Upper lobe of left lung (tissue), 6 donors: ENCODE results near the gene NKX2-3. TPM values are rescaled to one million over a fixed set of nuclear protein-coding genes. Genes with fewer than 3 reads are reported as not detected.

Source experiments
- ATAC-seq, 2 donors: fragments of 200-7000 bp; cut with Tn5 transposase; one replicate each; pipeline ENCODE4 v1.9.1; 2022; ENCODE audit warnings: mild to moderate bottlenecking in 2 of 2, moderate library complexity in 2 of 2; ENCODE audit not compliant: low FRiP score in 2 of 2
- DNase-seq, 2 donors: peaks; one replicate each; pipeline ENCODE4 v3.0.0-alpha.2; 2019 to 2020
- H3K27ac ChIP-seq, 4 donors: fragments of 200-600 bp; sonication (generic); one replicate each; pipeline ENCODE4 v1.5.1; 2016 to 2019
- H3K27me3 ChIP-seq, 4 donors: fragments of 200-600 bp; sonication (generic); one replicate each; pipeline ENCODE4 v1.5.1; 2017 to 2019
- H3K36me3 ChIP-seq, 4 donors: fragments of 200-600 bp; sonication (generic); one replicate each; pipeline ENCODE4 v1.5.1; 2016 to 2019
- H3K4me1 ChIP-seq, 4 donors: fragments of 200-600 bp; sonication (generic); one replicate each; pipeline ENCODE4 v1.5.1; 2018 to 2019
- H3K4me3 ChIP-seq, 4 donors: fragments of 200-600 bp; sonication (generic); one replicate each; pipeline ENCODE4 v1.5.1; 2017 to 2019; ENCODE audit warnings: mild to moderate bottlenecking in 2 of 4, moderate library complexity in 1 of 4
- H3K9me3 ChIP-seq, 4 donors: fragments of 200-600 bp; sonication (generic); one replicate each; pipeline ENCODE4 v1.5.1; 2018 to 2019
- EP300 ChIP-seq, 4 donors: sonication (generic); formaldehyde crosslinking; IDR thresholded peaks; one replicate each; pipeline ENCODE4 v1.5.1; 2017; ENCODE audit warnings: antibody characterized with exemption in 4 of 4, control low read depth in 2 of 4
- POLR2A ChIP-seq, 4 donors: fragments of 450-650 bp; IDR thresholded peaks; one replicate each; pipeline ENCODE4 v1.5.1; 2016 to 2017; ENCODE audit warnings: antibody characterized with exemption in 4 of 4, mild to moderate bottlenecking in 2 of 4
- POLR2AphosphoS5 ChIP-seq, 2 donors: sonication (generic); formaldehyde crosslinking; IDR thresholded peaks; one replicate each; pipeline ENCODE4 v1.5.1; 2017; ENCODE audit warnings: antibody characterized with exemption in 2 of 2
- WGBS, 2 donors: methylation state at CpG; one replicate each; pipeline ENCODE4 v1.1.5; 2017 to 2018; 5-methylcytosine and 5-hydroxymethylcytosine counted together
- total RNA-seq, 6 donors: library from RNA; depleted of rRNA in 4 of 6; stranded (reverse); fragments of >200 nt in 4 of 6; gene quantifications; one replicate each; pipeline versions ENCODE4 v1.1.0 to v1.2.1, GENCODE V29; 2016 to 2021
- TF ChIP-seq, protein P1 (sequence below), 6 experiments: fragments of 450-650 bp in 4 of 6; fragments of 200-600 bp in 2 of 6; sonication (generic) in 2 of 6; IDR thresholded peaks; one replicate each; pipeline ENCODE4 v1.5.1; 2016 to 2019; ENCODE audit warnings: antibody characterized with exemption in 6 of 6
- donor health status: DM: no; HTN: no; CAD: no; lungs with moderate emphysema.
- donor health status: DM: no; HTN: yes; CAD: no; lungs with severe emphysema.

The NKX2-3 gene
- total RNA-seq, 6 donors from 2014 or later, result 0.10 to 0.20 TPM; not detected in 4

DNA sequence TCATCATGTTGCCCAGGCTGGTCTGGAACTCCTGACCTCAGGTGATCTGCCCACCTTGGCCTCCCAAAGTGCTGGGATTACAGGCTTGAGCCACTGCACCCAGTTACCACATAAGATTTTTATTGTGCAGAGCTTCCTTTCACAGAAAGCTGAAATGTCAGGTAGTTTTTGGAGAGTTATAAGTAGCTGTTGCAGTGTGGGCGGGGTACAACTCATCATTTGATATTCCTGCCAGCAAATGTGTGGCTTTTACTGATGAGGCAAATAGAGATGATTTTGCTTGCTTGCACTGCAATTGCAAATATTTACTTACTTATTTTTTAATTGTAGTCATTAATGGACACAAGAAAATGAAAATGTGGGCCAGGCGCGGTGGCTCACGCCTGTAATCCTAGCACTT is 32.4 kb downstream of the NKX2-3 start:
- H3K4me3 ChIP-seq, result no peak overlapping the region
- ATAC-seq (no peak), DNase-seq (no peak)
- 88 to 98% methylated on average over 4 of the region's 4 CpGs for WGBS, 2 donors
- H3K4me1 ChIP-seq, result no peaks in the 10 kb centered on the region
- no peaks in the 10 kb centered on the region for H3K9me3 ChIP-seq
- no peaks in the 10 kb centered on the region for H3K36me3 ChIP-seq
- no peak overlapping the region for H3K27ac ChIP-seq
- H3K27me3 ChIP-seq, result no peaks in the 10 kb centered on the region
- no peak for TF ChIP-seq POLR2AphosphoS5 (IDR thresholded peaks at IDR 0.05)
- TF ChIP-seq, protein P1, sequence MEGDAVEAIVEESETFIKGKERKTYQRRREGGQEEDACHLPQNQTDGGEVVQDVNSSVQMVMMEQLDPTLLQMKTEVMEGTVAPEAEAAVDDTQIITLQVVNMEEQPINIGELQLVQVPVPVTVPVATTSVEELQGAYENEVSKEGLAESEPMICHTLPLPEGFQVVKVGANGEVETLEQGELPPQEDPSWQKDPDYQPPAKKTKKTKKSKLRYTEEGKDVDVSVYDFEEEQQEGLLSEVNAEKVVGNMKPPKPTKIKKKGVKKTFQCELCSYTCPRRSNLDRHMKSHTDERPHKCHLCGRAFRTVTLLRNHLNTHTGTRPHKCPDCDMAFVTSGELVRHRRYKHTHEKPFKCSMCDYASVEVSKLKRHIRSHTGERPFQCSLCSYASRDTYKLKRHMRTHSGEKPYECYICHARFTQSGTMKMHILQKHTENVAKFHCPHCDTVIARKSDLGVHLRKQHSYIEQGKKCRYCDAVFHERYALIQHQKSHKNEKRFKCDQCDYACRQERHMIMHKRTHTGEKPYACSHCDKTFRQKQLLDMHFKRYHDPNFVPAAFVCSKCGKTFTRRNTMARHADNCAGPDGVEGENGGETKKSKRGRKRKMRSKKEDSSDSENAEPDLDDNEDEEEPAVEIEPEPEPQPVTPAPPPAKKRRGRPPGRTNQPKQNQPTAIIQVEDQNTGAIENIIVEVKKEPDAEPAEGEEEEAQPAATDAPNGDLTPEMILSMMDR (IDR thresholded peaks at IDR 0.05), result no peak
- no peak for TF ChIP-seq EP300 (IDR thresholded peaks at IDR 0.05)

DNA sequence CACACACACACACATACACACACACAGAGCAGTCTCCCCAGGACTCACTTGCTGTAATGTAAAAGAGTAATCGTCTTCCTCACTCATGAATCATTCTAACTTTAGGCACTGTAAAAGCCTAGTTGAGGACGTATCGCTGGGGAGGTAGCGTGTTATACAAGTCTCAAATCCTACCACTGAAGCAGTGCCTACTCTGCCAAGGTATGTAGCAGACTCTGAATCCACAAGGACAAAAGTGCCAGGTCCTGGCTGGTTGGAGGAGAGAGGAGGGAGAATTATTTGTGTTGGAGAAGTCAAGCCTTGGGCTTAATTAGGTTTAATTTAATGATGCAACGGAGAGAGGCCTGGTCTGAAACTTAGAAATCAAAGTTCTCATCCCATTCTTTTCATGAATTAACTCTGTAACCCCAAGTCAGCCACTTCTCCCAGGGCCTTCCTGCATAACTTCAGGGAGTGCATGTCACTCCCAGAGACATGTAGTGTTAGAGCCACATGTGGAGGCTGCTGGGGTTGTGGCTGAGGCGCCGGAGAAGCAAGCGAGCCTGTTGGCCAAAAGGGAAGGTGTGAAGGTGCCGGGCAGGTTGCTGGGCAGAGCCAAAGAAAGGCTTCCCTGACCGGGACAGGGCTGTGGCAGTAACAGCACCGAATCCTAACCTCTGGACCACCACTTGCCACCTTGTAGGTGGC is 36.7 kb downstream of the NKX2-3 start:
- no peak for TF ChIP-seq POLR2A (IDR thresholded peaks at IDR 0.05)
- TF ChIP-seq EP300 (IDR thresholded peaks at IDR 0.05), result no peak
- TF ChIP-seq, protein P1 (IDR thresholded peaks at IDR 0.05), result no peak
- no peak for TF ChIP-seq POLR2AphosphoS5 (IDR thresholded peaks at IDR 0.05)
- Histone ChIP-seq H3K9me3 (no peaks in the 10 kb centered on the region), H3K4me3 (no peak overlapping the region), H3K27me3 (no peaks in the 10 kb centered on the region), H3K27ac (no peak overlapping the region), H3K36me3 (no peaks in the 10 kb centered on the region), H3K4me1 (no peaks in the 10 kb centered on the region)
- no peak for DNase-seq
- ATAC-seq, result no peak
- WGBS, 2 donors, result 64 to 71% methylated on average over 11 of the region's 11 CpGs

DNA sequence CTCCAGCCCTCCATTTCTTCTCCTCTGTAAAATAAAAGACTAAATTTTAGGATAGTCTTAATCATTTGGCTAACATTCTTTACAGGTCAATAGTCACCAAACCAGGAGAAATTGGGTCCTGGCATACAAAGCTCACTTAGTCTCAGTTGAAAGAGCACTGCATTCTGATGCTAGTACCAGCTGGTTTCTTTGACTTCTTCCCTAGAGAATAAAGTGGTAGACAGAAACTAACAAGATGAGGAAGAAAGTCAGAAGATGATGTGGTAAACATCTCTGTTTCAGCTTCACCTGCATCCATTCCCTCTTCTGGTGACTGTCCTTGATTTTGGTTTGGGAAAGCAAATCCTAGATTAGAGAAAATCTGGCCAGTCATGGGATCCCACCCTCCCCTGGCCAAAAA is 37.2 kb downstream of the NKX2-3 start:
- TF ChIP-seq POLR2A (IDR thresholded peaks at IDR 0.05) (no peak), POLR2AphosphoS5 (IDR thresholded peaks at IDR 0.05) (no peak), EP300 (IDR thresholded peaks at IDR 0.05) (no peak)
- TF ChIP-seq, protein P1 (IDR thresholded peaks at IDR 0.05), result no peak
- ATAC-seq (no peak), DNase-seq (no peak)
- Histone ChIP-seq H3K4me3 (no peak overlapping the region), H3K36me3 (no peaks in the 10 kb centered on the region), H3K9me3 (no peaks in the 10 kb centered on the region), H3K27me3 (no peaks in the 10 kb centered on the region), H3K27ac (no peak overlapping the region), H3K4me1 (no peaks in the 10 kb centered on the region)

DNA sequence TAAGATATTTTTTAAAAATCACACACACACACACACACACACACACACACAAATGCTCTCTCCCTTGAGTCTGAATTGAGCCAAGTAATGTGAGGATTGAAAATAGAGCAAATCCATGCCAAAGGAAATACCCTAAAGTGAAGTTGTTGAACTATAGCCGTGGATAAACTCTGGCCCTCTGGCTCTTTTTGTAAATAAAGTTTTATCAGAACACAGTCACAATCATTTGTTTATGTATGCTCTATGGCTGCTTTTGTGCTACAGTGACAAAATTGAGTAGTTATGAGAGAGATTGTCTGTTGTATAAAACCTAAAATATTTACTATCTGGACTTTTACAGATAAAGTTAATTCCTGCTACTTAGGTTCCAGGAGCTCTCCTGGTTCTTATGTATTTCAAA is 39.1 kb downstream of the NKX2-3 start:
- WGBS, 2 donors, result 74 to 78% methylated on average over 1 of the region's 1 CpG
- H3K9me3 ChIP-seq, result no peaks in the 10 kb centered on the region
- DNase-seq (no peak), ATAC-seq (no peak)
- H3K4me3 ChIP-seq, result no peak overlapping the region
- H3K27me3 ChIP-seq, result no peaks in the 10 kb centered on the region
- H3K4me1 ChIP-seq, result no peaks in the 10 kb centered on the region
- no peak overlapping the region for H3K27ac ChIP-seq
- no peaks in the 10 kb centered on the region for H3K36me3 ChIP-seq
- TF ChIP-seq POLR2A (IDR thresholded peaks at IDR 0.05) (no peak), POLR2AphosphoS5 (IDR thresholded peaks at IDR 0.05) (no peak), EP300 (IDR thresholded peaks at IDR 0.05) (no peak)
- TF ChIP-seq, protein P1 (IDR thresholded peaks at IDR 0.05), result no peak

DNA sequence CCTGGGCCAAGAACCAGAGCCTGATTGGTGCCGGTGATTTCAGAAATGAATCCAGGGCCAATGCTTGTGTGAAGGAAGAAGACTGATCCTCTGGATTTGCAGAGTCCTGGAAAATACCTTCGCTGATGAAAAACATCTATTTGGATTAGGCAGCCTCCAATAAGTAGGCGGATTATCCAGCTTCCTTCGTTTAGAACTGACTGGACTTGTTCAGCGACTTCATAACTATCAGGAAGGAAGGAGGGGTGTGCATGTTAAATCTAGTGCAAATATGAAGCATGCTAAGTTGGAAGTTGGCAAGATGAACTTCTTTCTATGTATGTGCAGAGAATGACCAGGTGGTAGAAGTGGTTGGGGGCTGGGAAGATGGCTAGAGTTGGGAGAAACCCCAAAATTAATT is 41.0 kb downstream of the NKX2-3 start:
- H3K36me3 ChIP-seq, result no peaks in the 10 kb centered on the region
- DNase-seq (no peak), ATAC-seq (no peak)
- TF ChIP-seq POLR2AphosphoS5 (IDR thresholded peaks at IDR 0.05) (no peak), POLR2A (IDR thresholded peaks at IDR 0.05) (no peak), EP300 (IDR thresholded peaks at IDR 0.05) (no peak)
- TF ChIP-seq, protein P1 (IDR thresholded peaks at IDR 0.05), result no peak
- no peaks in the 10 kb centered on the region for H3K9me3 ChIP-seq
- H3K4me1 ChIP-seq, result no peaks in the 10 kb centered on the region
- no peak overlapping the region for H3K4me3 ChIP-seq
- 59 to 60% methylated on average over 5 of the region's 5 CpGs for WGBS, 2 donors
- H3K27ac ChIP-seq, result no peak overlapping the region
- H3K27me3 ChIP-seq, result no peaks in the 10 kb centered on the region
